A549 (cell line): ENCODE measurements around the gene BCL2A1. TPM values are rescaled to one million over a fixed set of nuclear protein-coding genes. Genes with fewer than 3 reads are reported as not detected.

ENCODE experiments used
- ATAC-seq, 2 experiments: fragments of 200-7000 bp in 1 of 2; fragments of >200 bp in 1 of 2; cut with Nextera tagmentation in 1 of 2; cut with Tn5 transposase in 1 of 2; 3 replicates each; pipeline versions ENCODE4 v1.8.0 to v1.9.1; 2018 to 2020; ENCODE audit warnings: mild to moderate bottlenecking in 1 of 2, moderate library complexity in 1 of 2
- CTCF ChIA-PET: fragments of 300-600 bp; sonication (Branson Sonifier 250); formaldehyde crosslinking; extraction: SDS; loops from one replicate; lab custom pipeline; 2021; ENCODE audit warnings: antibody characterized with exemption, inconsistent platforms; lab: Yijun Ruan, JAX
- POLR2A ChIA-PET: fragments of 350-600 bp; formaldehyde crosslinking; extraction: SDS; loops from one replicate; lab custom pipeline; 2021; ENCODE audit warnings: antibody characterized with exemption, inconsistent platforms; lab: Yijun Ruan, JAX
- DNase-seq, 2 experiments: peaks; one replicate each; pipeline versions ENCODE4 v3.0.0 to v3.0.0-alpha.2; 2011 to 2016; ENCODE audit warnings: low read depth in 1 of 2, low spot score in 1 of 2
- FAIRE-seq: peaks from 2 replicates; lab custom pipeline; 2011; peaks lifted over from hg19 to GRCh38; lab: Jason Lieb, UNC
- H3K27ac ChIP-seq, 2 experiments: fragments of >200 bp; sonication (Bioruptor Twin); formaldehyde crosslinking; 3 replicates each; pipeline ENCODE4 v1.5.1; 2016 to 2017
- H3K4me1 ChIP-seq: fragments of >200 bp; sonication (Bioruptor Twin); formaldehyde crosslinking; 3 replicates; pipeline ENCODE4 v1.6.1; 2016
- H3K4me2 ChIP-seq: fragments of >200 bp; sonication (Bioruptor Twin); formaldehyde crosslinking; 3 replicates; pipeline ENCODE4 v1.6.1; 2016
- H3K4me3 ChIP-seq: fragments of >200 bp; sonication (Bioruptor Twin); formaldehyde crosslinking; 3 replicates; pipeline ENCODE4 v1.5.1; 2016
- H3K9me3 ChIP-seq: fragments of >200 bp; sonication (Bioruptor Twin); formaldehyde crosslinking; 3 replicates; pipeline ENCODE4 v1.6.1; 2016
- CHD4 ChIP-seq: fragments of 200-600 bp; sonication (generic); IDR thresholded peaks from 2 replicates; pipeline ENCODE4 v1.6.1; 2016; ENCODE audit warnings: antibody characterized with exemption, mild to moderate bottlenecking, borderline replicate concordance
- EP300 ChIP-seq, 2 experiments: fragments of >200 bp; sonication (Bioruptor Twin); formaldehyde crosslinking; IDR thresholded peaks; 2 replicates in 1 of 2; 3 replicates in 1 of 2; pipeline ENCODE4 v1.6.1; 2016 to 2017
- ESRRA ChIP-seq: fragments of 150-350 bp; IDR thresholded peaks from 2 replicates; pipeline ENCODE4 v1.6.1; 2014; ENCODE audit warnings: mild to moderate bottlenecking, low read length, borderline replicate concordance
- HEYL ChIP-seq: fragments of 250-450 bp; sonication (Bioruptor Pico); IDR thresholded peaks from 2 replicates; pipeline ENCODE4 v1.8.0; 2021; ENCODE audit warnings: mild to moderate bottlenecking, moderate library complexity
- KDM5A ChIP-seq: fragments of 200-600 bp; sonication (generic); IDR thresholded peaks from 2 replicates; pipeline ENCODE4 v1.6.1; 2016; ENCODE audit warnings: antibody characterized with exemption, mild to moderate bottlenecking
- PHF8 ChIP-seq: fragments of 200-600 bp; sonication (generic); IDR thresholded peaks from 2 replicates; pipeline ENCODE4 v1.6.1; 2016; ENCODE audit warnings: low read depth, mild to moderate bottlenecking, antibody characterized with exemption, moderate library complexity, borderline replicate concordance
- POLR2A ChIP-seq: IDR thresholded peaks from 2 replicates; pipeline ENCODE4 v1.6.1; 2012; ENCODE audit warnings: mild to moderate bottlenecking, low read length
- RNF2 ChIP-seq: fragments of 200-600 bp; sonication (generic); IDR thresholded peaks from 2 replicates; pipeline ENCODE4 v1.6.1; 2016; ENCODE audit warnings: low read depth, mild to moderate bottlenecking, antibody characterized with exemption, moderate library complexity, borderline replicate concordance
- SREBF2 ChIP-seq: fragments of 450-650 bp; IDR thresholded peaks from 2 replicates; pipeline ENCODE4 v1.6.1; 2014; ENCODE audit warnings: mild to moderate bottlenecking, moderate library complexity
- ZC3H11A ChIP-seq: fragments of 450-650 bp; IDR thresholded peaks from 2 replicates; pipeline ENCODE4 v1.6.1; 2014; ENCODE audit warnings: antibody characterized with exemption, mild to moderate bottlenecking
- ZSCAN20 ChIP-seq: fragments of 250-450 bp; sonication (Bioruptor Pico); IDR thresholded peaks from 2 replicates; pipeline ENCODE4 v1.8.0; 2022; ENCODE audit warnings: mild to moderate bottlenecking, moderate library complexity
- WGBS: methylation state at CpG from one replicate; pipeline ENCODE4 v1.1.6; 2017; ENCODE audit errors: missing lambda C conversion rate; 5-methylcytosine and 5-hydroxymethylcytosine counted together
- polyA plus RNA-seq, 4 experiments: library from polyadenylated mRNA; depleted of rRNA in 3 of 4; stranded (reverse); fragments of >200 nt; fragmentation: RNase III in 1 of 4; extraction: RNeasy Plus Mini Kit Qiagen cat#74134 plus additional on column Dnase treatment in 1 of 4; gene quantifications; 2 replicates in 3 of 4; 3 replicates in 1 of 4; pipeline ENCODE4 v1.2.3, GENCODE V29; 2011 to 2017
- TF ChIP-seq, protein P1 (sequence below): fragments of 450-650 bp; IDR thresholded peaks from 2 replicates; pipeline ENCODE4 v1.6.1; 2014; ENCODE audit warnings: antibody characterized with exemption
- TF ChIP-seq, protein P2 (sequence below): fragments of >200 bp; sonication (Bioruptor Twin); formaldehyde crosslinking; IDR thresholded peaks from 3 replicates; pipeline ENCODE4 v1.6.1; 2016
- TF ChIP-seq, protein P3 (sequence below): fragments of >200 bp; sonication (Bioruptor Twin); formaldehyde crosslinking; IDR thresholded peaks from 2 replicates; pipeline ENCODE4 v1.6.1; 2016
- TF ChIP-seq, protein P4 (sequence below): IDR thresholded peaks from 2 replicates; pipeline ENCODE4 v1.6.1; 2012
- TF ChIP-seq, protein P5 (sequence below): fragments of >200 bp; sonication (Bioruptor Twin); formaldehyde crosslinking; IDR thresholded peaks from 3 replicates; pipeline ENCODE4 v1.5.1; 2016

The BCL2A1 gene
- polyA plus RNA-seq, 2 of the 4 experiments (the other 2 are of a cell fraction) = 14.0 to 20.1 TPM

DNA sequence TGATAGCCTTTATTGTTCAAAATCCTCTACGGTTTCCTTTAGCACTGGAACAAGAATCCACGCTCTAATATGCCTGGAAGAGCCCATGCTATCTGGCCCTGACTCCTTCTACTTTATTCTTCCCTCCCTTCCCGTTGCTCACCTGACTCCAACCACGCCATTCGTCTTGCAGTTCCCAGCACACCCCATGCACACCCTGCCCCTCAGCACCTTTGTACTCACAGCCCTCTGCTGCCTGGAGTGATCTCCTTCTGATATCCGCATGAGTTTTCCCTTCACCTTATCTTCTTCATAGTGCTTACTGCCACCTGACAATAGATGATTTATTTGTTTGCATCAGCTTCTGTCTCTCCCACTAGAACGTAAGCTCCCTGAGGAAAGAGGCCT, 16.6 kb upstream of the BCL2A1 start:
- DNase-seq (no peak), ATAC-seq (no peak), FAIRE-seq (no peak)
- Histone ChIP-seq H3K4me3 (no peak overlapping the region), H3K9me3 (no peaks in the 10 kb centered on the region), H3K4me2 (no peak overlapping the region), H3K27ac (no peak overlapping the region), H3K4me1 (no peaks in the 10 kb centered on the region)
- ChIA-PET POLR2A (no interaction called here), CTCF (interaction anchor here (1.8 kb wide), 1 partner anchor 134 kb away, joined by 6 read pairs; no protein-coding TSS in a partner anchor)
- WGBS = 88% methylated on average over 7 of the region's 7 CpGs
- TF ChIP-seq SREBF2 = no peak
- no peak for TF ChIP-seq KDM5A
- no peak for TF ChIP-seq ZSCAN20

DNA sequence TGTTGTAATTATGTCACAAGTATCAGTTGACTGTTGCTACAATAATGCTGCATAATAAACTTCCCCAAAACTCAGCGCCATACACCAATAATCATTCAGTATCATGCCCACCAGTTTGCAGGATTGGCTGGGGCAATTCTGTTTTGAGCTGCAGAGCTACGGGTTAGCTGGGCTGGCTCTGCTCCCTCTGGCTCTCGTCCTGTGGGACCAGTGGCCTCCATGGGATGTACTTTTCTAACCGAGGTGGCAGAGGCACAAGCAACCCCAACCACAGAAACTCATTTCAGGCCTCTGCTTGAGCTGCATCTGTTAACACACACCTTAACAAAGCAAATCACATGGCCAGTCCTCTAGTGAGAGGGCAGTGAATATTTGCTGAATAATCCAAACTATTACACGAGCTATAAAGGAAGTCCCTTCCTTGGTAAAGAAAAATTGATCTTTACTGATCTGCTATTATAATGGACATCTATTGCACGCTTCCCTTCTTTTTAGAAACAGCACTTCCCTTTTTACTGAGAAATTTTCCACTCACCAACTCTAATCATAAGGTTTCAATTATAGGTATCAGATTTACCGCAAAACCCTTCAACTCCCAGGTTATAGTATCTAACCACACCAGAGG, 10.9 kb upstream of the BCL2A1 start:
- WGBS = 79% methylated on average over 7 of the region's 7 CpGs
- peaks cover 16% of the 10 kb centered on the region for H3K4me1 ChIP-seq
- no peaks in the 10 kb centered on the region for H3K9me3 ChIP-seq
- H3K27ac ChIP-seq = no peak overlapping the region
- CTCF ChIA-PET = interaction anchor here (0.6 to 2.1 kb wide), 5 partner anchors 11 to 128 kb away, joined by 3 to 21 read pairs (median 3); partner anchors contain the start of gene MTHFS
- no peak overlapping the region for H3K4me2 ChIP-seq
- ATAC-seq (no peak), DNase-seq (no peak), FAIRE-seq (no peak)
- POLR2A ChIA-PET = interaction anchor here (1.5 kb wide), 1 partner anchor 59 kb away, joined by 5 read pairs; no protein-coding TSS in a partner anchor
- no peak overlapping the region for H3K4me3 ChIP-seq
- TF ChIP-seq, protein P1, sequence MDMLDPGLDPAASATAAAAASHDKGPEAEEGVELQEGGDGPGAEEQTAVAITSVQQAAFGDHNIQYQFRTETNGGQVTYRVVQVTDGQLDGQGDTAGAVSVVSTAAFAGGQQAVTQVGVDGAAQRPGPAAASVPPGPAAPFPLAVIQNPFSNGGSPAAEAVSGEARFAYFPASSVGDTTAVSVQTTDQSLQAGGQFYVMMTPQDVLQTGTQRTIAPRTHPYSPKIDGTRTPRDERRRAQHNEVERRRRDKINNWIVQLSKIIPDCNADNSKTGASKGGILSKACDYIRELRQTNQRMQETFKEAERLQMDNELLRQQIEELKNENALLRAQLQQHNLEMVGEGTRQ = no peak
- no peak for TF ChIP-seq HEYL
- TF ChIP-seq EP300 (IDR thresholded peaks at IDR 0.05) = no peak
- TF ChIP-seq CHD4 = no peak
- TF ChIP-seq, protein P2, sequence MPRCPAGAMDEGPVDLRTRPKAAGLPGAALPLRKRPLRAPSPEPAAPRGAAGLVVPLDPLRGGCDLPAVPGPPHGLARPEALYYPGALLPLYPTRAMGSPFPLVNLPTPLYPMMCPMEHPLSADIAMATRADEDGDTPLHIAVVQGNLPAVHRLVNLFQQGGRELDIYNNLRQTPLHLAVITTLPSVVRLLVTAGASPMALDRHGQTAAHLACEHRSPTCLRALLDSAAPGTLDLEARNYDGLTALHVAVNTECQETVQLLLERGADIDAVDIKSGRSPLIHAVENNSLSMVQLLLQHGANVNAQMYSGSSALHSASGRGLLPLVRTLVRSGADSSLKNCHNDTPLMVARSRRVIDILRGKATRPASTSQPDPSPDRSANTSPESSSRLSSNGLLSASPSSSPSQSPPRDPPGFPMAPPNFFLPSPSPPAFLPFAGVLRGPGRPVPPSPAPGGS = no peak
- TF ChIP-seq, protein P3, sequence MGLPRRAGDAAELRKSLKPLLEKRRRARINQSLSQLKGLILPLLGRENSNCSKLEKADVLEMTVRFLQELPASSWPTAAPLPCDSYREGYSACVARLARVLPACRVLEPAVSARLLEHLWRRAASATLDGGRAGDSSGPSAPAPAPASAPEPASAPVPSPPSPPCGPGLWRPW = no peak
- no peak for TF ChIP-seq ESRRA
- TF ChIP-seq, protein P4, sequence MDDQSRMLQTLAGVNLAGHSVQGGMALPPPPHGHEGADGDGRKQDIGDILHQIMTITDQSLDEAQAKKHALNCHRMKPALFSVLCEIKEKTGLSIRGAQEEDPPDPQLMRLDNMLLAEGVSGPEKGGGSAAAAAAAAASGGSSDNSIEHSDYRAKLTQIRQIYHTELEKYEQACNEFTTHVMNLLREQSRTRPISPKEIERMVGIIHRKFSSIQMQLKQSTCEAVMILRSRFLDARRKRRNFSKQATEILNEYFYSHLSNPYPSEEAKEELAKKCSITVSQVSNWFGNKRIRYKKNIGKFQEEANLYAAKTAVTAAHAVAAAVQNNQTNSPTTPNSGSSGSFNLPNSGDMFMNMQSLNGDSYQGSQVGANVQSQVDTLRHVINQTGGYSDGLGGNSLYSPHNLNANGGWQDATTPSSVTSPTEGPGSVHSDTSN = no peak
- no peak for TF ChIP-seq POLR2A
- no peak for TF ChIP-seq RNF2
- TF ChIP-seq PHF8 = no peak
- no peak for TF ChIP-seq ZC3H11A
- TF ChIP-seq, protein P5, sequence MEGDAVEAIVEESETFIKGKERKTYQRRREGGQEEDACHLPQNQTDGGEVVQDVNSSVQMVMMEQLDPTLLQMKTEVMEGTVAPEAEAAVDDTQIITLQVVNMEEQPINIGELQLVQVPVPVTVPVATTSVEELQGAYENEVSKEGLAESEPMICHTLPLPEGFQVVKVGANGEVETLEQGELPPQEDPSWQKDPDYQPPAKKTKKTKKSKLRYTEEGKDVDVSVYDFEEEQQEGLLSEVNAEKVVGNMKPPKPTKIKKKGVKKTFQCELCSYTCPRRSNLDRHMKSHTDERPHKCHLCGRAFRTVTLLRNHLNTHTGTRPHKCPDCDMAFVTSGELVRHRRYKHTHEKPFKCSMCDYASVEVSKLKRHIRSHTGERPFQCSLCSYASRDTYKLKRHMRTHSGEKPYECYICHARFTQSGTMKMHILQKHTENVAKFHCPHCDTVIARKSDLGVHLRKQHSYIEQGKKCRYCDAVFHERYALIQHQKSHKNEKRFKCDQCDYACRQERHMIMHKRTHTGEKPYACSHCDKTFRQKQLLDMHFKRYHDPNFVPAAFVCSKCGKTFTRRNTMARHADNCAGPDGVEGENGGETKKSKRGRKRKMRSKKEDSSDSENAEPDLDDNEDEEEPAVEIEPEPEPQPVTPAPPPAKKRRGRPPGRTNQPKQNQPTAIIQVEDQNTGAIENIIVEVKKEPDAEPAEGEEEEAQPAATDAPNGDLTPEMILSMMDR = no peak
